Neural crest cell (in vitro differentiated cells): Measurements from ENCODE around the gene SPTLC1. TPM values are rescaled to one million over a fixed set of nuclear protein-coding genes. Genes with fewer than 3 reads are reported as not detected.

Experiments used
- DNase-seq: peaks from one replicate; pipeline ENCODE4 v3.0.0; 2021; ENCODE audit warnings: low read depth, mixed read lengths, low spot score
- H3K27ac Mint-ChIP-seq: one replicate; pipeline ENCODE4 v1.8.0; 2021; ENCODE audit warnings: mild to moderate bottlenecking, mixed read lengths; ENCODE audit not compliant: unreplicated experiment
- H3K27me3 Mint-ChIP-seq: 2 replicates; pipeline ENCODE4 v1.8.0; 2021; ENCODE audit warnings: low read depth, mild to moderate bottlenecking, mixed read lengths
- H3K36me3 Mint-ChIP-seq: 2 replicates; pipeline ENCODE4 v1.8.0; 2021; ENCODE audit warnings: low read depth, mild to moderate bottlenecking, mixed read lengths
- H3K4me1 Mint-ChIP-seq: 2 replicates; pipeline ENCODE4 v1.8.0; 2021; ENCODE audit warnings: mixed read lengths
- H3K4me3 Mint-ChIP-seq: one replicate; pipeline ENCODE4 v1.8.0; 2021; ENCODE audit warnings: mild to moderate bottlenecking, mixed read lengths
- H3K9me3 Mint-ChIP-seq: 2 replicates; pipeline ENCODE4 v1.8.0; 2021; ENCODE audit warnings: mixed read lengths
- CTCF ChIP-seq: fragments of 200-600 bp; sonication (generic); conservative IDR thresholded peaks from 2 replicates; pipeline ENCODE4 v1.5.0; 2021; ENCODE audit warnings: antibody characterized with exemption, mild to moderate bottlenecking
- total RNA-seq: library from RNA; stranded (reverse); gene quantifications from 2 replicates; pipeline ENCODE4 v1.2.1, GENCODE V29; 2021

The SPTLC1 gene
- total RNA-seq, 1 donor from 2014 or later = 51.8 TPM

DNA sequence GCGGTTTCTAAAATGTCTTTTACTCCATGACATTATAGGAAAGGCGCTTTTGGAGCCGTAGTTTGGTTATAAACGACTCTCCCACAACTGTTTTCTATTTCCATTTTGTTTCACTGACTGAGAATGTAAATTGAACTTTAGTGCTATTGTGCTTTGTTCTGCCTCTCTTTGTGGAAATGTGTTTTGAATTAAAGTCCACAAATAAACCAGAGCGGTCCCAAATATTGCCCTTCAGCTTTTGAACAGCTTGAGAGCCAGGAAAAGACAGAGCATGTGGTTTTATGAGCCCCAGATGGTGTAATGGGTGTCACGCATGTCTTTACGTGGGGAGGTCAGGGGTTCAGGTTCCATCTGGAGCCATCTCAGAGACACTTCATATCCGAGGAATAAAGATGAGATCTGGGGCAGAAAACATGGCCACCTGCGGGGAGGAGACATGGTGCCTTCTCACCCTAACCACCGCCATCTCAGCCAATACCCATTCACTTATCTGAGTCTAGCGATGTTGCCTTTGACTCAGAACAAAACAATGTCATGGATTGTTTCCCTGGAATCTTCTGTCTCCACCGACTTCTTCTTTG, 122.7 kb downstream of the SPTLC1 start:
- no peak overlapping the region for H3K4me3 Mint-ChIP-seq
- TF ChIP-seq CTCF = no peak
- H3K9me3 Mint-ChIP-seq = peaks cover 8% of the 10 kb centered on the region
- DNase-seq = no peak
- H3K4me1 Mint-ChIP-seq = peaks cover 4% of the 10 kb centered on the region
- no peak overlapping the region for H3K27ac Mint-ChIP-seq
- peaks cover 4% of the 10 kb centered on the region for H3K27me3 Mint-ChIP-seq
- H3K36me3 Mint-ChIP-seq = no peaks in the 10 kb centered on the region

DNA sequence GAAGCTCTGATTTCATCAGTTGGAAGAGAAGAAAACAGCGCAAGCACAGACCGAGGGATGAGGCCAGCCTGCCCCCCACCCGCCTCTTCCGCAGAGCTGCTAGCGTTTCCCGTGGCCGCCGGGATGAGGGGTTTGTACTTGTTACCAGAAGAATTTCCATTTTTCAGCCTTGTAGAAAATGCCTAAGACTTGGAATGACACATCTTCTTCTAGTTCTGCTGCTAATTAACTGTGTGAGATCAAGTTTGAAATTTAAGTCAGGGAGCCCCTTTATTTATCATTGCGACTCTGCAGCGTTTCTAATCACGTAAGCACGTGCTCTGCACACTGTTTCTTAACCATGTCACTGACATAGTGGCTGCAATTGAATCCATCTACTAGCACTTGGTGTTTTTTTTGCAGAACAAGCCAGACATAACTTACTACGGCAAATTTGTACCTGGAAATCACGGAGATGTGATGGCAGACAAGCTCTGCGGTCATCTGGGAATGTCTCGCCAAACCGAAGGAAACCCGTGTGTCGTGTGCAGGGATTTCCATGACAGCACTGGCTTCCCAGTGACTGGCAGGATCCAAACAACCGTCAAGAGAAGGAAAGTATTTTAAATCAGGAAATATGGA, 123.4 kb downstream of the SPTLC1 start:
- Mint-ChIP-seq H3K27me3 (peaks cover 4% of the 10 kb centered on the region), H3K4me3 (no peak overlapping the region), H3K36me3 (no peaks in the 10 kb centered on the region), H3K27ac (no peak overlapping the region), H3K9me3 (peaks cover 8% of the 10 kb centered on the region), H3K4me1 (peaks cover 4% of the 10 kb centered on the region)
- no peak for TF ChIP-seq CTCF
- DNase-seq = no peak

DNA sequence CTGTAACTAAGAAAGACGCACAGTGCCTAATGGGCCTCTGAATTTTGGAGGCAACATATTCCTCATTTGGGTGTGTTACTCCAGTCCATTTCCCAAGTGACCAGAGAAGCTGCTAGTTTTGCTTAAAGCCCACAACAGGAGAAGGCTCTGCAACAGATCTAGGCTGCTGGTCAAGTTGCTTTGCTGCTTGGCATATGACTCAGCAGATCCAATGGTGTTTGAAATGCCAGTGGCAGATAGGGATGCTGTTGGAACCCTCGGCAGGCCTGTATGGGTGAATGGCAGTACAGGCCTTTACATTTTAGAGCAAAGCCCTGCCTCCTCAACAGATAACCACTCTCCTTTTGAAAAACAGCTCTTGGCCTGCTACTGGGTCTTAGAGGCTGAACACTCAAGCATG, 129.0 kb downstream of the SPTLC1 start:
- Mint-ChIP-seq H3K4me1 (no peaks in the 10 kb centered on the region), H3K27me3 (no peaks in the 10 kb centered on the region), H3K27ac (no peak overlapping the region), H3K36me3 (no peaks in the 10 kb centered on the region), H3K9me3 (peaks cover 11% of the 10 kb centered on the region), H3K4me3 (no peak overlapping the region)
- DNase-seq = no peak
- TF ChIP-seq CTCF = no peak

DNA sequence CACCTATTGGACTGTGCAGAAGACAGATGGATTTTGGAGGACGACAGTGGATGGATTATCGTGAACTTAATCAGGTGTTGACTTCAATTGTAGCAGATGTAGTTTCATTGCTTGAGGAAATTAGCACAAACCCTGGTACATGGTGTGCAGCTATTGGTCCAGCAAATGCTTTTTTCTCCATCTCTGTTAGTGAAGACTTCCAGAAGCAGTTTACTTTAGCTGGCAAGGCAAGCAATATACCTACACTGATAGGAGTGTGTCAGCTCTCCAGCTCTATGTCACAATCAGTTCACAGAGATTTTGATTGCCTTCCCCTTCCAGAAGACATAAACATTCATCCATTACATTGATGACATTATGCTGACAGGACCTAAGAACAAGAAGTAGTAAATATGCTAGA, 129.5 kb downstream of the SPTLC1 start:
- H3K4me1 Mint-ChIP-seq = no peaks in the 10 kb centered on the region

More for the DNA sequence above, 129.5 kb downstream of the SPTLC1 start:
- Mint-ChIP-seq H3K4me3 (no peak overlapping the region), H3K27me3 (no peaks in the 10 kb centered on the region), H3K36me3 (peaks cover 2% of the 10 kb centered on the region), H3K9me3 (peaks cover 14% of the 10 kb centered on the region), H3K27ac (no peak overlapping the region)
- TF ChIP-seq CTCF = no peak
- no peak for DNase-seq

Other genes starting within 250 kb of the SPTLC1 start
- 12.4 and 14.9 TPM in 2 replicates for gene ROR2, start 165.2 kb downstream of the SPTLC1 start, total RNA-seq
- 169 and 170 TPM in 2 replicates for gene IARS1, start 178.3 kb upstream of the SPTLC1 start, total RNA-seq
- gene NOL8, start 209.9 kb upstream of the SPTLC1 start, total RNA-seq = 38.6 and 40.1 TPM in 2 replicates
- 15.7 and 17.9 TPM in 2 replicates for gene CENPP, start 210.5 kb upstream of the SPTLC1 start, total RNA-seq